ENCODE results near the gene SLC16A6.
"Not testable (repeated sequence)": the region's sequence is repeated elsewhere in the genome, so short reads cannot be mapped to it uniquely, and the experiment has no call there.

DNA sequence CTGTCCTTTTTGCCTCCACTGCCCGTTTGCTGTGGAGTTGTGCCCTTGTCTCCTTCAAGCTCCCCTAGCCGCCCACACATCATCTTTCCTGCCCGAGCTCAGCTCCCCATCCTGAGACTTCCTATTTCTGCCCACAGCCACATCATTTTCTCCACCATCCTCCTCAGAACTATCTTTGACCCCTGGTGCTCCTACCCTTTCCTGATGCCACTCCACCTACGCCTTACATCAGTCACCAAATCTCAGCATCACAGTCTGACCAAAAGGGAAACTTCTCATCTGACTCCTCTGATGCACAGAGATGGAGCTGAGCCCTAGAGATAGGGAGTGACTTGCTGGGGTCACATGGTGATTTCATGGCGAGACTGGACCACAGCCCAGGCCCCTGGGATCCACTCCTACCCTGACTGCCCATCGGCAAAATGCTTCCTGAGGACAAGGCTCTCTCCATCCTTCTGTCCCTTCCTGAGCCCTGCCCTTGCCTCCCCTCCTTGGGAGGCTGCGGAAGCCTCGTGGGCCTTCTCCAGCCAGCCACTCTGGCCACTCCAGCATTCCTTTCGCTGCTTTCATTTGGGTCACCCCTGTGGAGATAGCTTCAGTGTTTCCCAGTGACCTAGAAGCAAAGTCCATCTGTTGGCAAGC lies 62.8 kb downstream of the SLC16A6 start:
- not testable (repeated sequence) for TF ChIP-seq CTCF, POLR2A (IDR thresholded peaks at IDR 0.05)
